PC-9 (cell line): Measurements from ENCODE around the gene ACP6. TPM values are rescaled to one million over a fixed set of nuclear protein-coding genes. Genes with fewer than 3 reads are reported as not detected.

Experiments
- BruUV-seq: library from RNA; stranded (reverse); fragments of 400-500 nt; replicated peaks from 2 replicates; lab custom pipeline; 2021; lab: Mats Ljungman, UMichigan
- CTCF ChIA-PET: fragments of 300-600 bp; sonication (Branson Sonifier 250); formaldehyde crosslinking; loops from one replicate; lab custom pipeline; 2022; ENCODE audit warnings: antibody characterized with exemption; lab: Charles Lee
- POLR2A ChIA-PET: fragments of 300-600 bp; sonication (Branson Sonifier 250); formaldehyde crosslinking; loops from one replicate; lab custom pipeline; 2022; ENCODE audit warnings: antibody characterized with exemption; ENCODE audit not compliant: unreplicated experiment; lab: Charles Lee
- DNase-seq, 2 experiments: peaks; one replicate each; pipeline versions ENCODE4 v3.0.0 to v3.0.0-alpha.2; 2015 to 2022; ENCODE audit warnings: mixed read lengths in 1 of 2
- H2AFZ ChIP-seq: fragments of 200-600 bp; sonication (generic); 2 replicates; pipeline ENCODE4 v1.8.1; 2017; ENCODE audit warnings: antibody characterized with exemption
- H3F3A ChIP-seq: fragments of 200-600 bp; sonication (generic); 2 replicates; pipeline ENCODE4 v1.8.1; 2017; ENCODE audit warnings: antibody characterized with exemption, mild to moderate bottlenecking, low read depth; ENCODE audit not compliant: insufficient read depth
- H3K27ac ChIP-seq: fragments of 200-600 bp; sonication (generic); 2 replicates; pipeline ENCODE4 v1.6.1; 2016; ENCODE audit warnings: mixed run types
- H3K27me3 ChIP-seq: fragments of 200-600 bp; sonication (generic); 2 replicates; pipeline ENCODE4 v1.6.1; 2016; ENCODE audit warnings: low read depth, mixed run types; ENCODE audit not compliant: insufficient read depth
- H3K36me3 ChIP-seq: fragments of 200-600 bp; sonication (generic); 2 replicates; pipeline ENCODE4 v1.6.1; 2016; ENCODE audit warnings: low read depth, mixed run types
- H3K4me1 ChIP-seq: fragments of 200-600 bp; sonication (generic); replicated peaks from 2 replicates; pipeline ENCODE4 v1.6.1; 2016; ENCODE audit warnings: mixed run types; ENCODE audit not compliant: insufficient read depth
- H3K4me2 ChIP-seq: fragments of 200-600 bp; sonication (generic); 2 replicates; pipeline ENCODE4 v1.6.1; 2017; ENCODE audit warnings: mixed run types
- H3K4me3 ChIP-seq: fragments of 200-600 bp; sonication (generic); 2 replicates; pipeline ENCODE4 v1.6.1; 2016; ENCODE audit warnings: mixed run types
- H3K79me2 ChIP-seq: fragments of 200-600 bp; sonication (generic); 2 replicates; pipeline ENCODE4 v1.6.1; 2017; ENCODE audit warnings: low read depth, mixed run types
- H3K9me2 ChIP-seq: fragments of 200-600 bp; sonication (generic); 2 replicates; pipeline ENCODE4 v1.8.1; 2017; ENCODE audit warnings: mild to moderate bottlenecking; ENCODE audit not compliant: insufficient read depth
- H3K9me3 ChIP-seq: fragments of 200-600 bp; sonication (generic); 2 replicates; pipeline ENCODE4 v1.8.1; 2016; ENCODE audit warnings: low read depth; ENCODE audit not compliant: insufficient read depth
- H4K20me1 ChIP-seq: fragments of 200-600 bp; sonication (generic); 2 replicates; pipeline ENCODE4 v1.8.1; 2017; ENCODE audit not compliant: insufficient read depth
- CTCF ChIP-seq: fragments of 200-600 bp; sonication (generic); conservative IDR thresholded peaks from 2 replicates; pipeline ENCODE4 v1.6.1; 2017; ENCODE audit warnings: mixed run types, antibody characterized with exemption, mild to moderate bottlenecking, moderate library complexity
- EZH2 ChIP-seq: fragments of 200-600 bp; sonication (generic); IDR thresholded peaks from 2 replicates; pipeline ENCODE4 v1.8.0; 2017; ENCODE audit warnings: antibody characterized with exemption, low read depth
- intact Hi-C: fragments of 100-400 bp; cut with micrococcal nuclease; formaldehyde crosslinking; loops from one replicate; pipeline ENCODE4 v1.10.0; 2022; ENCODE audit not compliant: unreplicated experiment
- total RNA-seq: library from RNA; stranded (reverse); gene quantifications from 2 replicates; pipeline ENCODE4 v1.2.3, GENCODE V29; 2021

Gene ACP6
- total RNA-seq, 1 experiment from 2014 or later = 71.4 TPM

- Histone ChIP-seq H3F3A (0 out of 2 replicates have a peak, but pooled peaks cover 3% of the 10 kb centered on the region), H3K4me2 (peak overlapping the region; percentile 93), H3K9me2 (no peaks in the 10 kb centered on the region), H3K4me1 (peaks cover 15% of the 10 kb centered on the region), H3K36me3 (no peaks in the 10 kb centered on the region), H3K27me3 (no peaks in the 10 kb centered on the region), H3K79me2 (peaks cover 34% of the 10 kb centered on the region), H3K27ac (no peak overlapping the region), H3K9me3 (no peaks in the 10 kb centered on the region), H3K4me3 (peak overlapping the region; percentile 65), H2AFZ (peak overlapping the region; percentile 84), H4K20me1 (no peaks in the 10 kb centered on the region)
- peak in 1 of 2 experiments; percentile 16 for DNase-seq
- intact Hi-C loops = loop anchor here (1.0 kb wide), 1 partner anchor 57 kb away; the partner anchor contains the start of gene BCL9
- BruUV-seq = TSS peak; percentile 80
- CTCF ChIA-PET = interaction anchor here (0.6 to 0.7 kb wide), 2 partner anchors 48 to 57 kb away, joined by 3 to 10 read pairs; partner anchors contain the start of gene BCL9
- TF ChIP-seq CTCF (no peak), EZH2 (no peak)
- POLR2A ChIA-PET = interaction anchor here (0.6 to 1.0 kb wide), 5 partner anchors 54 to 183 kb away, joined by 3 to 35 read pairs (median 4); partner anchors contain the start of genes ACP6 and BCL9
Measured at GRCh38 chr1:147598621-147599361, 71.5 kb downstream of the ACP6 start.

- H3K27me3 ChIP-seq = no peaks in the 10 kb centered on the region
- no peak overlapping the region for H3K4me2 ChIP-seq
- no peak for DNase-seq
- H3K27ac ChIP-seq = no peak overlapping the region
- H4K20me1 ChIP-seq = no peaks in the 10 kb centered on the region
- CTCF ChIA-PET = no interaction called here
- 0 out of 2 replicates have a peak, but pooled peaks cover 3% of the 10 kb centered on the region for H3F3A ChIP-seq
- H3K4me1 ChIP-seq = peaks cover 15% of the 10 kb centered on the region
- BruUV-seq = no TSS peak
- H3K9me2 ChIP-seq = no peaks in the 10 kb centered on the region
- no peak overlapping the region for H3K4me3 ChIP-seq
- no peaks in the 10 kb centered on the region for H3K9me3 ChIP-seq
- intact Hi-C loops = no loop called here
- no peak for TF ChIP-seq CTCF
- no peak for TF ChIP-seq EZH2
- POLR2A ChIA-PET = interaction anchor here (0.6 kb wide), 1 partner anchor 54 kb away, joined by 6 read pairs; no protein-coding TSS in a partner anchor
- no peak overlapping the region for H2AFZ ChIP-seq
- no peaks in the 10 kb centered on the region for H3K36me3 ChIP-seq
- H3K79me2 ChIP-seq = peaks cover 16% of the 10 kb centered on the region
Measured at GRCh38 chr1:147597010-147597409, 73.3 kb downstream of the ACP6 start.

Other genes with a start within 250 kb of the ACP6 start
- gene BCL9, start 129.0 kb downstream of the ACP6 start, total RNA-seq = 31.3 and 32.2 TPM in 2 replicates
- 2.8 and 8.7 TPM in 2 replicates for gene GJA5, start 90.1 kb upstream of the ACP6 start, total RNA-seq
- gene GJA8, start 232.3 kb upstream of the ACP6 start, total RNA-seq = not detected in 2 replicates